ENCODE data around the gene UBE2B.

Gene UBE2B

GRCh38 chr5:134406390-134406789 lies 35.0 kb downstream of the UBE2B start:
- no peak for TF ChIP-seq CTCF (IDR thresholded peaks at IDR 0.05; ENCODE audit: low read depth, low read length)
- no peak overlapping the region for H3K4me3 ChIP-seq (ENCODE audit: low read depth, low read length)

- TF ChIP-seq CTCF (IDR thresholded peaks at IDR 0.05; ENCODE audit: low read depth, low read length): no peak
- H3K4me3 ChIP-seq (ENCODE audit: low read depth, low read length): no peak overlapping the region
Observed at GRCh38 chr5:134409321-134409720, 38.0 kb downstream of the UBE2B start.

GRCh38 chr5:134410822-134411221 lies 39.5 kb downstream of the UBE2B start:
- peak overlapping the region; percentile 91 for H3K4me3 ChIP-seq (ENCODE audit: low read depth, low read length)
- TF ChIP-seq CTCF (IDR thresholded peaks at IDR 0.05; ENCODE audit: low read depth, low read length): no peak

- TF ChIP-seq CTCF (IDR thresholded peaks at IDR 0.05; ENCODE audit: low read depth, low read length): no peak
- peak overlapping the region; percentile 91 for H3K4me3 ChIP-seq (ENCODE audit: low read depth, low read length)
Observed at GRCh38 chr5:134411228-134411545, 39.8 kb downstream of the UBE2B start.

- peak; percentile 59 for TF ChIP-seq CTCF (IDR thresholded peaks at IDR 0.05; ENCODE audit: low read depth, low read length)
- H3K4me3 ChIP-seq (ENCODE audit: low read depth, low read length): peak within 1 kb of the TSS; percentile 91
Observed at GRCh38 chr5:134411546-134412266, 40.3 kb downstream of the UBE2B start, which contains the start of gene CDKN2AIPNL. Gene CDKN2AIPNL (minus strand): TSS chr5:134411881. CDS start chr5:134411854, 27 bp downstream.

- TF ChIP-seq CTCF (IDR thresholded peaks at IDR 0.05; ENCODE audit: low read depth, low read length): no peak
- H3K4me3 ChIP-seq (ENCODE audit: low read depth, low read length): no peak overlapping the region
Observed at GRCh38 chr5:134413046-134413445, 41.7 kb downstream of the UBE2B start.

GRCh38 chr5:134417707-134418106 lies 46.3 kb downstream of the UBE2B start:
- H3K4me3 ChIP-seq (ENCODE audit: low read depth, low read length): no peak overlapping the region
- no peak for TF ChIP-seq CTCF (IDR thresholded peaks at IDR 0.05; ENCODE audit: low read depth, low read length)

Measured in WI38 (cell line).